GM18526 (cell line): ENCODE results near the gene MATCAP1.

Source experiments
- POLR2A ChIP-seq: IDR thresholded peaks from 3 replicates; pipeline ENCODE4 v1.6.1; 2011; ENCODE audit not compliant: insufficient read length; ENCODE audit errors: extremely low read depth

The MATCAP1 gene

GRCh38 chr16:67212766-67213165 lies 29.0 kb upstream of the MATCAP1 start:
- no peak for TF ChIP-seq POLR2A

GRCh38 chr16:67211674-67212073 lies 27.9 kb upstream of the MATCAP1 start:
- no peak for TF ChIP-seq POLR2A

DNA sequence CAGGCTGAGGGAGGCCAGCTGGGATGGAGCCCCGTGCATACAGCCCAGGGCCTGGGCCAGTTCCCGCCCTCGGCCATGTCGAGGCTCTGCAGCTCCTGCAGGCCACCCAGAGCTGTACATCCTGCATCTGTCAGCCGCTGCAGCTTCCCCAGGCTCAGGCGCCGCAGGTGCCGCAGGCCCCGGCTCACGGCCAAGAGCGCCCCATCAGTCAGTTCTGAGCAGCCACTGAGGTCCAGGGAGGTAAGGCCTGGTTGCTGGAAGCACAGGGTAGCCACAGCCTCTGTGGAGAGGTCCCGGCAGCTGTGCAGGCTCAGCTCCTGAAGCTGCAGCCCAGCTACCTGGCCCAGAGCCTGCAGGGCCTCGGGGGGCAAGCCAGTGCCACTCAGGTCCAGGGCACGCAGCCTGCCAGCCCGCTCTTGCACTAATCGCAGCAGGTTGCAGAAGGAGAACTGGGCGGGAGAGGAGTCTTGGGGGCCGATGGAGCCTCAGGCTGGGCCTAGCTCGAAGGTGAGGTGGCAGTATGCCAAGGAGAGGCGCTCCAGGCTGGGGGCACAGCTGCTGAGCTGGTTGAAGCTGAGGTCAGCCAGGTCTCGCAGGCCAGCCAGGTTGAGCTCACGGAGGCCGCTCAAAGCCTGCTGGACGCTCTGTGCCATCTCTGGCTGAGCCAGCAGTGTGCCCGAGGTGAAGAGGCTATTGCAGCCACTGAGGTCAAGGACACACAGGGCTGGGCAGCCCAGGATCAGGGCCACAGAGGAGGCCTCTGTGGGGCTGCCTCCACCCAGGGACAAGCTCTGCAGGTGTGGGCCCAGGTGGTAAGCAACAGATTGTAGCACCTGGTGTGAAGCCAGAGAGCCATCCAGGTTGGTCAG lies 26.5 kb upstream of the MATCAP1 start:
- TF ChIP-seq POLR2A, result no peak

DNA sequence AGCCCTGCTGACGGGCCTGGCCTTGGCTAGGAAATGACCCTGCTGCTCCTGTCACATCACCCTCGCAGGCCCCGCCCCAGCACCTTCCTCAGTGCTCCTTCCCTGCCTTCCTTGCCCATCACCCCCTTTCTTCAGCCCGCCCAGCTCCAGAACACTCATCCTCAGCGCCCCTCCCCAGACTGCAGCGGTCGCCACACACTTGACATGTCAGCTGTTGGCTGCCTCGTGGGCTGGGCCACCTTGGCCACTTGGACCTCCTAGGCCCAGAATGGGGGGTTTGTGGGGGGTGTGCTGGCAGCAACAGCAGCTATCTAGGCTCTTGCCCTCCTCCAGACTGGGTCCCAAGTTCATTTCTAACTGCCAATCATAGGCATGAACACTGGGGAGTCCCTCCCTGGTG lies 25.8 kb upstream of the MATCAP1 start:
- no peak for TF ChIP-seq POLR2A

GRCh38 chr16:67208154-67208896 lies 24.6 kb upstream of the MATCAP1 start:
- TF ChIP-seq POLR2A, result peak; percentile 8

DNA sequence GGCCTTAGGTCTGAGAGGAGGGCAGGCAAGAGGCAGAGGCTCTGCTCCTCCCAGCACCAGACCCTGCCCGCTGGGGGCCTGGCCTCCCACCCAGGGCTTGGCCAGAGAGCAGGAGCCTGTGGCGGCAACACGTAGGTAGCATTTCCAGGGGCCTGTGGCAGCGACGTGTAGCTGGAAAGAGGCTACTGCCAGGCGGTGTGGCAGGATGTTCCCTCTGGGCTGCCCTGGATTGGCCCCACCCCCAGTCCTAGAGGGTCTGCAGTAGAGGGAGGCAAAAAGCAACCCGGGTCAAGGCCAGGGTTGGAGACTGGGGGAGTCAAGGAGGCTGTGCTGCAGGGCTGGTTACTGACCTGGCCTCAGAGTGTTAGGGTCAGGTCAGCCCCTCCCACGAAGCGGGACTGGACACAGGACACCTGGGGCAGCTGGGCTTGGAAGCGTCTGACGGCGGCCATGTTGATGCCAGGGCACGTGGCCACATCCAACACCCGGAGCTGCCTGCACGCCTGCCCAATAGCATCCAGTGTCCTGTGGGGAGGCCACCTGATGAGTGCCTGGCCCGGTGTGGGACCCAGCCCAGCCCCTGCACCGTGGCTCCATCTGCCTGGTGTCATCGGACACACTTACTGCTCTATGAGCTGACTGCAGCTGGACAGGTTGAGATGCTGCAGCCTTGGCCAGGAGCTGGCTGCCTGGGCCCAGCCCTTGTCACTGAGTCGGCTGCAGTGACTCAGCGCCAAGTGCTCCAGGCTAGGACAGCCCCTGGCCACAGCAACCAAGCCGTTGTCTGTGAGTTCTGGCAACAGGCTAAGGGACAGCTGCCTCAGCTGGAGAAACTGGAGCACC lies 23.7 kb upstream of the MATCAP1 start:
- no peak for TF ChIP-seq POLR2A

- no peak for TF ChIP-seq POLR2A
Measured at GRCh38 chr16:67206838-67207248, 23.1 kb upstream of the MATCAP1 start.

DNA sequence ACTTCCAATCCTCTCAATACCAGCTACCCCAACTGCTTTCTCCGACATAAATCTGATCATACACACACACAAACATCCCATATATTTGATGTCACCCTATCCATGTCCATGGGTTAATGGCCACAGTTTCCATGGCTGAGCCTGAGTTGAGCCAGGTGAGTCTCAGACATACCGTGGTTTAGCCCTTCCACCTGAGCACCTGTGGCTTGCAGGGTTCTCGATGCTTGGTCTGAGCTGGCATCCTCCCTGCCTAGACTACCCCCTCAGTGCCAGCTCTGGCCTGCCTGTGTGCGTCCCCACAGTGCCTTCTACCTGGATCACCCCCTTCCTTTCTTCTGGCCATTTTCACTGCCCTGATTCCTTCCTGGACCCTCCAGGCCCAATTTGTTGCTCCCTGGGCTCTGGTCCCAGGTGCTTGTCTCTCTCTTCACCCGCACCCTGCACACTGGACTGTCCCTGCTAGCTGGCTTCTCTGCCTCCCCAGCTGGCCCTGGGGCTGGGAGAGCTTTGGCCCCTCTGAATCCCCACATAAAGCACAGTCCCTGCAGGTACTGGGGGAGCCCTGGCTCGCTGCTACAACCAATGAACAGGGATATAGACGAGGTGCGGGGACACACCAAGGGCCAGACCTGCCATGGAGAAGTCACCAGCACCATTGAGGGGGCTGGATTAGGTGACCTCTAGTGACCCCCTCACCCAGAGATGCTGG lies 22.5 kb upstream of the MATCAP1 start:
- TF ChIP-seq POLR2A, result no peak

GRCh38 chr16:67204076-67204475 lies 20.3 kb upstream of the MATCAP1 start:
- TF ChIP-seq POLR2A, result no peak

- no peak for TF ChIP-seq POLR2A
Measured at GRCh38 chr16:67202956-67203493, 19.3 kb upstream of the MATCAP1 start.

- no peak for TF ChIP-seq POLR2A
Measured at GRCh38 chr16:67202426-67202825, 18.7 kb upstream of the MATCAP1 start.

DNA sequence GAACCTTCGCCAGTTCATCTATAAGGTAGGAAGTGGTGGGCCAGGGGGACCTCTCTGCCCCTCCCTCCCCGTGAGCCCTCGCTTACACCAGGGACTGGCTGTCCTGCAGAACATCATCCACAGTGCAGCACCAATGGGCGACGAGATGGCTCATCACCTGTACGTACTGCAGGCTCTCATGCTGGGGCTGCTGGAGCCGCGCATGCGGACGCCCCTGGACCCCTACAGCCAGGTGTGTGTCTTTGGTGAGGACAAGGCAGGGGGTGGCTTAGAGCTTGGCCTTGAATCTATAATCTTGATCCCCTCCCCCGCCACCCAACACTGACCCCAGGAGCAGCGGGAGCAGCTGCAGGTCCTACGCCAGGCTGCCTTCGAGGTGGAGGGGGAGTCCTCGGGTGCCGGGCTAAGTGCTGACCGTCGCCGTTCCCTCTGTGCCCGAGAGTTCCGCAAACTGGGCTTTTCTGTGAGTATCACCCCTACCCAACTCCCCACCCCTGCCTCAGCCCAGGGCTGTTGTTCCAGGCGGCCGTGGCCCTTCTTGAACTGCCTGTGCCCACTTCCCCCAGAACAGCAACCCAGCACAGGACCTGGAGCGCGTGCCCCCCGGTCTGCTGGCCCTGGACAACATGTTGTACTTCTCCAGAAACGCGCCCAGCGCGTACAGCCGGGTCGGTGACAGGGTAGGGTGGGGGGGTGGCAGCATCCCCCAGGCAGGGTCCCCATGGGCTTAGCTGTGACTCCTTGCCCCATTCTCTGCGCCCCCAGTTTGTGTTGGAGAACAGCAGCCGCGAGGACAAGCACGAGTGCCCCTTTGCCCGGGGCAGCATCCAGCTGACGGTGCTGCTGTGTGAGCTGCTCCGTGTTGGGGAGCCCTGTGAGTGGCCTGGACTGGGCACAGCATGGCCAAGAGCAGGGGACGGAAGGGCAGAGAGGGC lies 17.9 kb upstream of the MATCAP1 start:
- TF ChIP-seq POLR2A, result no peak

GRCh38 chr16:67200491-67200890 lies 16.7 kb upstream of the MATCAP1 start:
- TF ChIP-seq POLR2A, result no peak
